HG03460 (cell line): ENCODE data around the gene SERPINB13.

Experiments used
- ATAC-seq: cut with Tn5 transposase; IDR thresholded peaks from one replicate; pipeline ENCODE4 v1.9.1; 2021; ENCODE audit not compliant: unreplicated experiment

SERPINB13 gene, protein sequence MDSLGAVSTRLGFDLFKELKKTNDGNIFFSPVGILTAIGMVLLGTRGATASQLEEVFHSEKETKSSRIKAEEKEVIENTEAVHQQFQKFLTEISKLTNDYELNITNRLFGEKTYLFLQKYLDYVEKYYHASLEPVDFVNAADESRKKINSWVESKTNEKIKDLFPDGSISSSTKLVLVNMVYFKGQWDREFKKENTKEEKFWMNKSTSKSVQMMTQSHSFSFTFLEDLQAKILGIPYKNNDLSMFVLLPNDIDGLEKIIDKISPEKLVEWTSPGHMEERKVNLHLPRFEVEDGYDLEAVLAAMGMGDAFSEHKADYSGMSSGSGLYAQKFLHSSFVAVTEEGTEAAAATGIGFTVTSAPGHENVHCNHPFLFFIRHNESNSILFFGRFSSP

GRCh38 chr18:63586966-63587365 lies at the start of gene SERPINB13:
Gene SERPINB13, plus strand, starts transcription at chr18:63587343. Its CDS starts 1,325 bp downstream, at chr18:63588668.
- ATAC-seq: no peak

DNA sequence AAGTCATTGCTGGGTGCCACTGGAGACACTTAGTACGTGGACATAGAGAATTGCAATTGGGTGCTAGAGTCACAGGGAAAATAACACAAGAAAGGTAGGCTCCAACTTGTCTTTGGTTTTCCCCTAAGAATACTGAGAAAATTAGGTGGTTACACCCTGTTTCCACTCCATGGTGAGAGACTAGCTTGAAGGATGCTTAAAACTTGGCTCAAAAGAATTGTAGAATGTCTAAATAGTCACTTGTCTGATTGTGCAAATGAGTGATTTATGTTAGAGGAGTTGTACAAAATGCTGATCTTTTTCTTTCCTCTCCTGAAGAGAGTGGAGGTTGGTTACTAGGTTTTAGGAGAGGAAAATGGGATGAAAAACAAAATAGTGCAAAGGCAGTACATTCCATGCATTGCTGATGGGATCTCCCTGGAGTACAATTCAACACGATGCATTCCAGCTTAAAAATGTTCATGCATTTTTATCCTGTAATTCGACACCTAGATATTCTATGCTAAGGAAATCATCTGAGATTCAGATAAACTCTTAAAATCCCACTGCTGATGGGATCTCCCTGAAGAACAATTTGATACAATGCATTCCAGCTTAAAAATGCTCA lies 47.1 kb upstream of the SERPINB13 start:
- no peak for ATAC-seq

- no peak for ATAC-seq
Measured at GRCh38 chr18:63542069-63542468, 45.1 kb upstream of the SERPINB13 start, which contains the start of gene SERPINB12. Gene SERPINB12, plus strand, starts transcription at chr18:63542369. Its CDS starts 13,791 bp downstream, at chr18:63556160.

DNA sequence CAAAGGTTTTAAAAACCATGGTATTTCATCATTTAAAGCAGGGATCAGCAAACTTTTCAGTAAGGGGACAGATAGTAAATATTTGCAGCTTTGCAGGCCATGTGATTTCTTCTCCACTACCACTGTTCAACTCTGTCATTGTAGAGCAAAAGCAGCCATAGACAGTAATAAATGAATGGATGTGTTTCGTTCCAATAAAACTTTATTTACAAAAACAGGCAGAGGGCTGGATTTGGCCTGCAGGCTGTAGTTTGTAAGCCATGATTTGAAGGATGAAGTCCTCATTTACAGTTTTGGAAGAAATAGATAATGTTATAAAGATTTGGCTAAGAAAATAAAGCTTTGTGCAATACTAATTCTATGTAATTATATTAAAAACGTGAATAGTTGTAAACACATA lies 43.1 kb upstream of the SERPINB13 start:
- no peak for ATAC-seq

DNA sequence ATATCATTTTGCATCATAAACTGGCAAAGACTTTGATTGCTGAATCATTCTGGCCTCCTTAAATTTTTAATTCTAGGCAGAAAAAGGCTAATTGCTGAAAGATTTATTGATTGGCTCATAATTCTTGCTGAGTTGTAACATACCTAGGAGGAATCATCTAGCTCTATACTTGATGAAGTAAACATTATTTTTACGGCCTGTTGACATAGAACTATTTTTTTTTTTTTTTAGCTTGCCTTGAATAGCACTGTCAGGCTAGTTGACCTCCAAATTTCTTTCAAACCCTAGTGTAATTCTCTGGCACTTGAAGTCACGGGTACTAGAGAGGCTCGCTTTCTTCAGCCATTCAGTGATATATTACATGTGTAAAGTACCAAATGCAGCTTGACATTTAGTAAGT lies 42.1 kb upstream of the SERPINB13 start:
- no peak for ATAC-seq

GRCh38 chr18:63550068-63550467 lies 37.1 kb upstream of the SERPINB13 start:
- no peak for ATAC-seq

GRCh38 chr18:63551769-63552168 lies 35.4 kb upstream of the SERPINB13 start:
- ATAC-seq: no peak

DNA sequence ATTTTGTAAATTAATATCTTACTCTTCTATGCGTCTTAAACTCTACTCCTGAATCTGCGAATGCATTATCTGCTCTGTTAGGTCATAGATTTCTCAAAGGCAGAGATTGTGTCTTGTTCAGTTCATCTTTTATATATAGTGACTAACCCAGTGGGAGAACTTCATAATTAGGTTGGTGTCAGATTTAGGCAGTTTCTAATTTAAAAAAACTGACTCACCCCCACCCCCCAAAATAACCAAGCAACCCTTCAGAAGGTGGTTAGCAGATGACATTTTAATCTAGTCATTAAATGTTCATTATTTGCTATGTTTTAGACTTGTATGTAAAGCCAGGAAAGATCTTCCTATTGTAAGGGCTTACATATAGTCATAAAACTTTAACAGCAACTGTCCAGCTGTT lies 34.6 kb upstream of the SERPINB13 start:
- ATAC-seq: no peak

GRCh38 chr18:63553081-63553480 lies 34.1 kb upstream of the SERPINB13 start:
- no peak for ATAC-seq

- no peak for ATAC-seq
Measured at GRCh38 chr18:63559567-63560491, 27.3 kb upstream of the SERPINB13 start.

- no peak for ATAC-seq
Measured at GRCh38 chr18:63562284-63562683, 24.9 kb upstream of the SERPINB13 start.

DNA sequence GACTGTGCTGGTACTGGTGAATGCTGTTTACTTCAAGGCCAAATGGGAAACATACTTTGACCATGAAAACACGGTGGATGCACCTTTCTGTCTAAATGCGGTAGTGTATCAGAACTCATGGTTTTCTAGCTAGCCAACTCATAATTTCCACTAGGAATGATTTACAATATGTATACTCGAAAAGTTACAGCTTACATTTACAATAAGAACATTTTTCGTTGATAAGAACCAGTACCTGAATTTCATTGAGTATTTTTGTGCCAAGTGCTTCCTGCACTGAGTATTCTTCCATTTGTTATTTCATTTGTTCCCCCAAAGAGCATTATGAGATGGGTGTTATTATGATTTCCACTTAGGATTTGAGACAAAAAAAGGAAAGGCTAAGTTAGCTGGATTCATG lies 23.1 kb upstream of the SERPINB13 start:
- ATAC-seq: no peak

GRCh38 chr18:63564561-63564960 lies 22.6 kb upstream of the SERPINB13 start:
- no peak for ATAC-seq

DNA sequence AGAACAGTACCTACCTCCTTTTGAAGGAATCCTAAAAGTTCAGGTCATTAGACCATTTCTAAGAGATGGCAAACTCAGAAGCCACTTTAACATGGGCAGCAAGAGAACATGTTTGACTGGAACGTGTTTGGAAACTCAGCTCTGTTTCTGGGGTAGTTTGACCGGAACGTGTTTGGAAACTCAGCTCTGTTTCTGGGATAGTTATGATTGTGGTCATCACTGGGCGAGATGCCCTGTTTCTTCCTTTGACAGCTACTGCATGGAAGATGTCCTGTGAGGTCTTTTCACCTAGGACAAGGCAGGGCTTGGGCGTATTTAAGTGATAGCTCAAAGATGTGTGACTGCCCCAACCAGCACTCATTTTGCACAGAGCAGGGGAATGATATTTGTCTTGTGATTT lies 19.9 kb upstream of the SERPINB13 start:
- ATAC-seq: no peak

DNA sequence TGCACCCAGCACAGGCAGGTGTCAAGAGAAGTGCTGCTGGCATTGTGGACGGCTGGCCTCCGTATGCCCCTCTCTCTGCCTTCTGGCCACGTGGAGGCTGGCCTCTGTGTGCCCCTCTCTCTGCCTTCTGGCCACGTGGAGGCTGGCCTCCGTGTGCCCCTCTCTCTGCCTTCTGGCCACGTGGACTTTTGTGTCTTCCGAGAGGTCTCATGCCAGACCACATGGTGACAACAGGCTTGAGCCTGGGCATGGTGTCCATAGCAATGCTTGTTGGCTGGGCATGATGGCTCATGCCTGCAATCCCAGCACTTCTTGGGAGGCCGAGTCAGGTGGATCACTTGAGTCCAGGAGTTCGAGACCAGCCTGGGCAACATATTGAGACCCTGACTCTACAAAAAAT lies 19.3 kb upstream of the SERPINB13 start:
- ATAC-seq: no peak

DNA sequence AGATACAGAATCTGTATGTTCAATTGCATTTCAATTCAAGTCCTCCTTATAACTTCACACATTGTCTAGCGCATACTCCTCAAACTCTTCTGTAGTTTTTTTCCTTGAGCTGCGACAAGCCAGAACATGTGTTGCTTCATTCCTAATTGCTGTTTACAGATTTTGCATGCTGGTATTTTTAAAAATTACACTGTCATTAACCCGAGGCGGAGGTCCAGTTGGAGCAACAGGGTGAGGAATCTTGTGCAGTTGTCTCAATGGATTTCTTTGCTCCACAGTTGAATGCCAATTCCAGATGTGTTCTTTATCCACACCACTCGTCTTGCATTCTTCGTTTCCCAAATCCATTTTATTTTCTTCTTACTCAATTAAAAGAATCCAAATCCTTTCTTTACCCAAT lies 16.4 kb upstream of the SERPINB13 start:
- no peak for ATAC-seq

DNA sequence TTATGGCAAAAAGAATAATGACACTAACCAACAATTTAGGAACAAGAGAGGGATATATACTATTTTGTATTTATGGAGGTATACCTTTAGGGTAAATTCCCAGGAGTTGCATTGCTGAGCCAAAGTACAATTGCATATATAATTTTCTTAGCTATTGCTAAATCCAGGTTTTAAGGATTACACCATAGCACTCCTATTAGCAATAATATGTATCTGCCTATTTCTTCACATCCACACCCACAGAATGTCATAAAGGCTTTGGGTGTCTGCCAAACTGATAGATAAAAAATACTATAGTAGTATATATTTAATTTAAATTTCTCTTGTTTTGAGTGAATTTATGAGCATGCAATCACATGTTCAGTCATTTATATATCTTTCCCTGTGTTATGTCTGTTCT lies 11.5 kb upstream of the SERPINB13 start:
- ATAC-seq: no peak

DNA sequence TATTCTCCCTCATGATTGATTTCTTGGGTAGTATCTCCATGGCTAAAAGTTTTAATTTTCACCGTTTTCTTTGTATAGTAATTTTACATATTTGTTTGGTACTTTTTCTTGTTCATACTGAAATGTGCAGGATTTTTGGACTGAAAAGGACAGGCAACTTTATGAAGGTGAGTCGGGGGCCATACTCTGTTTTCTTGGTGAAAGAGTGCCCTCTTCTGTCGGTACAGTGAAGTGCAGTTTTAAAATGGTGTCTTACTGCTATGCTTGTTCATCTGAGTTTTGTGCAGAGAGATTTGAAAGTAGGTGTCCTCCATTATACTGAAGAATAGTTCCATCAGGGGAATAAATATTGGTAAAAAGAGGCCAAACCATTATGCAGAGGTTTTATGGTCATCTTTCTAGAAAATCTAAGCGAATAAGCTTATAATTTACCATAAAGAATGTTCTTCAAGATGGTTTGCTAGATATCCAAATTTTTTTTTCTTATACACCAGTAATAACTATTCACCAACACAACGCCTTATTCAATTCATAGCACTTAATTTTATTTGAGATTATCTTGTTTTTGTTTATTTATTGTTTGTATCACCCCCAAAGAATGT lies 8.7 kb upstream of the SERPINB13 start:
- ATAC-seq: no peak

- no peak for ATAC-seq
Measured at GRCh38 chr18:63579616-63580015, 7.5 kb upstream of the SERPINB13 start.

- no peak for ATAC-seq
Measured at GRCh38 chr18:63585988-63586387, 1.2 kb upstream of the SERPINB13 start.

- no peak for ATAC-seq
Measured at GRCh38 chr18:63586431-63586830, 712 bp upstream of the SERPINB13 start.
